Measurements from ENCODE around the gene COLQ. TPM values are rescaled to one million over a fixed set of nuclear protein-coding genes. Genes with fewer than 3 reads are reported as not detected.

Gene COLQ
- total RNA-seq, 1 experiment from 2014 or later: 1.3 TPM

- Mint-ChIP-seq H3K27me3 (ENCODE audit: unreplicated experiment) (no peaks in the 10 kb centered on the region), H3K4me3 (ENCODE audit: low read depth, unreplicated experiment) (no peak overlapping the region), H3K9me3 (ENCODE audit: low read depth, unreplicated experiment) (no peaks in the 10 kb centered on the region), H3K36me3 (ENCODE audit: insufficient read depth, unreplicated experiment) (no peaks in the 10 kb centered on the region), H3K4me1 (ENCODE audit: low read depth, unreplicated experiment) (no peaks in the 10 kb centered on the region), H3K27ac (ENCODE audit: unreplicated experiment) (no peak overlapping the region)
- intact Hi-C loops (cut with micrococcal nuclease; ENCODE audit: unreplicated experiment): loop anchor here (2.0 kb wide), 2 partner anchors 135 to 295 kb away; no protein-coding TSS in a partner anchor
- TF ChIP-seq, protein P1, sequence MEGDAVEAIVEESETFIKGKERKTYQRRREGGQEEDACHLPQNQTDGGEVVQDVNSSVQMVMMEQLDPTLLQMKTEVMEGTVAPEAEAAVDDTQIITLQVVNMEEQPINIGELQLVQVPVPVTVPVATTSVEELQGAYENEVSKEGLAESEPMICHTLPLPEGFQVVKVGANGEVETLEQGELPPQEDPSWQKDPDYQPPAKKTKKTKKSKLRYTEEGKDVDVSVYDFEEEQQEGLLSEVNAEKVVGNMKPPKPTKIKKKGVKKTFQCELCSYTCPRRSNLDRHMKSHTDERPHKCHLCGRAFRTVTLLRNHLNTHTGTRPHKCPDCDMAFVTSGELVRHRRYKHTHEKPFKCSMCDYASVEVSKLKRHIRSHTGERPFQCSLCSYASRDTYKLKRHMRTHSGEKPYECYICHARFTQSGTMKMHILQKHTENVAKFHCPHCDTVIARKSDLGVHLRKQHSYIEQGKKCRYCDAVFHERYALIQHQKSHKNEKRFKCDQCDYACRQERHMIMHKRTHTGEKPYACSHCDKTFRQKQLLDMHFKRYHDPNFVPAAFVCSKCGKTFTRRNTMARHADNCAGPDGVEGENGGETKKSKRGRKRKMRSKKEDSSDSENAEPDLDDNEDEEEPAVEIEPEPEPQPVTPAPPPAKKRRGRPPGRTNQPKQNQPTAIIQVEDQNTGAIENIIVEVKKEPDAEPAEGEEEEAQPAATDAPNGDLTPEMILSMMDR (IDR thresholded peaks at IDR 0.05; ENCODE audit: unreplicated experiment): no peak
- CTCF ChIA-PET: no interaction called here
- no peak for DNase-seq
- no TSS peak for BruUV-seq (replicated peaks)
Measured at GRCh38 chr3:15403965-15404364, 117.5 kb downstream of the COLQ start.

- H3K9me3 Mint-ChIP-seq (ENCODE audit: low read depth, unreplicated experiment): no peaks in the 10 kb centered on the region
- DNase-seq: no peak
- no peaks in the 10 kb centered on the region for H3K36me3 Mint-ChIP-seq (ENCODE audit: insufficient read depth, unreplicated experiment)
- no peak overlapping the region for H3K27ac Mint-ChIP-seq (ENCODE audit: unreplicated experiment)
- H3K4me1 Mint-ChIP-seq (ENCODE audit: low read depth, unreplicated experiment): no peaks in the 10 kb centered on the region
- H3K27me3 Mint-ChIP-seq (ENCODE audit: unreplicated experiment): no peaks in the 10 kb centered on the region
- TF ChIP-seq, protein P1 (IDR thresholded peaks at IDR 0.05; ENCODE audit: unreplicated experiment): no peak
- no TSS peak for BruUV-seq (replicated peaks)
- no peak overlapping the region for H3K4me3 Mint-ChIP-seq (ENCODE audit: low read depth, unreplicated experiment)
- intact Hi-C loops (cut with micrococcal nuclease; ENCODE audit: unreplicated experiment): no loop called here
- CTCF ChIA-PET: no interaction called here
Measured at GRCh38 chr3:15403495-15403894, 118.0 kb downstream of the COLQ start.

DNA sequence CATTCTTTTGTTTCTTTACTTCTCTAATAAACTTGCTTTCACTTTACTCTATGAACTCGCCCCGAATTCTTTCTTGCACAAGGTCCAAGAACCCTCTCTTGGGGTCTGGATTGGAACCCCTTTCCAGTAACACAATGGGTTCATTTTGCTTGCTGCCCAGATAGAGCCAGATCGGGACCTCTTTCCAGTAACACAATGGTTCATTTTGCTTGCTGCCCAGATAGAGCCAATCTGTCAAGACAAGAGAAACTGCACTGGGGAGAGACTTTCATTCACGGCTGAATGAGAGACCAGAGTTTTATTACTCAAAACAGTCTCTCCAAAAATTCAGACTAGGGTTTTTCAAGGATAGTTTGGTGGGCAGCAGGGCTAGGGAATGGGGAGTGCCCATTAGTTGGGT is 119.6 kb downstream of the COLQ start:
- BruUV-seq (replicated peaks): no TSS peak
- Mint-ChIP-seq H3K27ac (ENCODE audit: unreplicated experiment) (no peak overlapping the region), H3K27me3 (ENCODE audit: unreplicated experiment) (no peaks in the 10 kb centered on the region), H3K9me3 (ENCODE audit: low read depth, unreplicated experiment) (no peaks in the 10 kb centered on the region), H3K36me3 (ENCODE audit: insufficient read depth, unreplicated experiment) (no peaks in the 10 kb centered on the region), H3K4me1 (ENCODE audit: low read depth, unreplicated experiment) (no peaks in the 10 kb centered on the region), H3K4me3 (ENCODE audit: low read depth, unreplicated experiment) (no peak overlapping the region)
- CTCF ChIA-PET: no interaction called here
- intact Hi-C loops (cut with micrococcal nuclease; ENCODE audit: unreplicated experiment): no loop called here
- DNase-seq: no peak
- TF ChIP-seq, protein P1 (IDR thresholded peaks at IDR 0.05; ENCODE audit: unreplicated experiment): no peak

Small RNA genes lying within 50 kb of the gene (microRNA-seq; reads per million reads assigned to microRNA genes)
- not detected for gene MIR4270

Other genes starting within 250 kb of the COLQ start
- 4.0 and 4.2 TPM in 2 replicates for gene SH3BP5, start 189.1 kb downstream of the COLQ start, total RNA-seq (2022)
- 22.5 and 23.0 TPM in 2 replicates for gene METTL6, start 94.2 kb downstream of the COLQ start, total RNA-seq (2022)
- 23.9 and 24.3 TPM in 2 replicates for gene EAF1, start 94.1 kb downstream of the COLQ start, total RNA-seq (2022)
- gene HACL1, start 79.9 kb upstream of the COLQ start, total RNA-seq (2022): 19.6 and 21.4 TPM in 2 replicates
- 7.7 and 9.4 TPM in 2 replicates for gene BTD, start 80.0 kb upstream of the COLQ start, total RNA-seq (2022)